GM18951 (cell line): ENCODE measurements around the gene PBX1.

Experiments
- POLR2A ChIP-seq: IDR thresholded peaks from 4 replicates; pipeline ENCODE4 v1.6.1; 2011; ENCODE audit warnings: mild to moderate bottlenecking; ENCODE audit not compliant: insufficient read length, insufficient read depth; ENCODE audit errors: extremely low read depth
- in situ Hi-C: fragments of 300-500 bp; cut with MboI; formaldehyde crosslinking; loops from one replicate; pipeline ENCODE4 v1.12.0; 2022; ENCODE audit warnings: low sequenced_read_pairs, mixed read lengths, inconsistent platforms; ENCODE audit not compliant: unreplicated experiment

The PBX1 gene

DNA sequence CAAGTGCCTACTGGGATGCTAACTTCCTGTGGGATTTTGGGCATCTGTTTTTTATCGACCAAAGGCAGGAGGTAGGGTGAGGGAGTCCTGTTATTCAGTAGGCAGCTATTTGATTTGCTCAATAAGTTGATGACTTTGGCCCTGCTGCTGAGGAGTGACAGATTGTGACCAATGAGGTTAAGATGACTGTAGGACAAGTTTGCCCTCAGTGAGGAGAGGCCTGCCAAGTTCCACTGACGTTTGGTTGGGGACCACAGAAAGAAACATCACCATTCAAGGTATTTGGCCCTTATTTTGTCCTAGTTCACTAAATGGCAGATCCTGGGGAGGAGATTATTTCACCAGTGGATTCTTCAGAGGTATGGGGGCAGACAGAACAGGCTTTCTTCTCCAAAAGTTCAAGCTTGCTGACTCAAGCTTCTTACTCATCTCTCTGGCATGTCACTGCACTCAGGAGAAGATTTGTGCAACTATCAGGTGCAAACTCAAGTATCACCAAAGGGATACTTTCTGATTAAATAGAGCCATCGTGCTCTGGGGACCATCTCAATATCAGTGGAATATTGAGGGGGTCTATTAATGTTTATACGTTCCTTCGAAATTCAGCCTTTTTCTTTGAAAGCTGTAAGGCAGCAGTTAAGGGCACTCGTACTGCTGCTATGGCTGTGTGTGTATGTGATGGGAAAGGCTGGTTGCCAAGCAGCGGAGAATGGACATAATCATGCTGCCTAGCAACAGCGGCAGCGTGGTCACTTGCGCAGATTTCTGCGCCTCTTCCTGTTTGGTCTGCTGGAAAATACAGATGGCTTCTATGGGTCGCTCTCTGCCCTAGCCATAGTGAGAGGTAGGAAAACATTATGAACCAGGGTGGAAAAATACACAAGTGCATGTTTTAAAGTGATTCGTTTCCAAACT lies 78.7 kb downstream of the PBX1 start:
- no peak for TF ChIP-seq POLR2A
- in situ Hi-C loops = no loop called here

DNA sequence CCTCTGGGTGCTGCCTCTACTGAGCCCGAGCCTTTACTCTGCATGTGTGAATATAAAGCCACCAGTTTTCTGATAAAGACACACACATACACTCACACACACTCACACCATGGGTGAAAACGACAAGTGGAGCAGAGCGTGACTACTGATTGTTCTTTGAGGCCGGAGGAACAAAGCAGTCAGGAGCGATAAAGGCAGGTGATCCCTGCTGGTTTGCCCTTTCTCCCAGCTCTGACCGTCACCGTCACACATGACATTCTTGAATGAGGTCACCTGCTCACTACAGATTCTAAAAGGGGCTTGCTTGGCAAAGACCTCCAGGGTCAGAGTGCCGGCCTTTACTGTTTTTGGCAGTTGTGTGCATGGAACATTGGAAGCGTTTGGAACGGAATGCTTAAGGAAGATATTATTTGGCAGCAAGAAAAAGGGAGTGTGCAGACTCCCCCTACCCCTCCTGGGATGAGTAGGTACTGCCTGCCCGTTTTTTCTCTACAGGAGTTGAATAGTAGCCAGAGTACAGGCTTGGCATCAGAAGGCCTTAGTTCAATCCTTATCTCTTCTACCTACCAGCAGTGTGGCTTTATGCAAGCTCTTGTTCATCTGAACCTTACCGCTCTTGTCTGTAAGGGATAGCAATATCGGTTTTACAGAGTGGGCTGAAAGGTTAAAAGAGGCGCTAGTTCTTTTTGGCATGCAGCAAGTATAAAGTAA lies 79.7 kb downstream of the PBX1 start:
- in situ Hi-C loops = no loop called here
- no peak for TF ChIP-seq POLR2A

DNA sequence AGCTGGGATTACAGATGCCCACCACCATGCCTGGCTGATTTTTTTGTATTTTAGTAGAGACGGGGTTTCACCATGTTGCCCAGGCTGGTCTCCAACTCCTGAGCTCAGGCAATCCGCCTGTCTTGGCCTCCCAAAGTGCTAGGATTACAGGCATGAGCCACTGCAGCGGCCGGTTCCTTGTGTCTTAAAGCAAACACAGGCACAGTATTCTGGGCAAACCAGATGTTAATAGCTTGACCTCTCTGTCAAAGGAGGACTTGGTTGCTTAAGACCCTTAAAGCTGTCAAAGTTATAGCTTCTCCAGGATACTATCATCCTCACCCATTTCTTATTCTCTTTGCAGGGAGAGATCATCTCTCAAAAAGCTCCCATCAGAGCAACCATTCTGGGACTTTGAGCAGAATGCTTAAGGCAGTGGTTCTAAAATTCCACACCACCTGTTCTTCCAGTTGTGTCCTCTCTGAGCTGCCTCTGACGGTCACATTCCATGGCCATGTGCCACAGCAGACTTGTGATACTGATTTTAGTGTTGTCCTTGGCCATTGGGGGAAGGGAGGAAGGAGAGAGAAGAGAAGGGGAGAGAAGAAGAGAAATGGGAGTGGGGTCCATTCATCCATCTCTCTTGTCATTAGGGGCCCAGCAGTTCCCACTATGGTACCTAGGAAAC lies 81.8 kb downstream of the PBX1 start:
- in situ Hi-C loops = no loop called here
- TF ChIP-seq POLR2A = no peak

DNA sequence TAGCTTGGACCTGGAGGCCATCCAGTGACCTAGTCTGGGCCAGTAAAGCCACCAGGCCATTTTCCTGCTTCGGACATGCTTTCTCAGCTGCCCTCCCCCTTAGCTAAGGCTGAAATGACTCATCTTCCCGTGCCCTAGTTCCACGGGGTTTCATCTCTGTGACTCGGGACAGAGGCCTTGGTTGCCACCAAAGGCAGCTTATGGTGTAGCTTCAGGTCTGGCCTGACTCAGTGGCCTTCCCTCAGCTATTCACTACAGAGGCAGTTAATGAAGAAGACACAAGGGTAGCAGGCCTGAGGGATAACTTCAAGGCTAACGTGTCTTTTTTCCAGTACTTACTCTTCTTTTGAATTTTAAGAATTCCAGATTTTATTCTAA lies 82.4 kb downstream of the PBX1 start:
- in situ Hi-C loops = no loop called here
- TF ChIP-seq POLR2A = no peak

DNA sequence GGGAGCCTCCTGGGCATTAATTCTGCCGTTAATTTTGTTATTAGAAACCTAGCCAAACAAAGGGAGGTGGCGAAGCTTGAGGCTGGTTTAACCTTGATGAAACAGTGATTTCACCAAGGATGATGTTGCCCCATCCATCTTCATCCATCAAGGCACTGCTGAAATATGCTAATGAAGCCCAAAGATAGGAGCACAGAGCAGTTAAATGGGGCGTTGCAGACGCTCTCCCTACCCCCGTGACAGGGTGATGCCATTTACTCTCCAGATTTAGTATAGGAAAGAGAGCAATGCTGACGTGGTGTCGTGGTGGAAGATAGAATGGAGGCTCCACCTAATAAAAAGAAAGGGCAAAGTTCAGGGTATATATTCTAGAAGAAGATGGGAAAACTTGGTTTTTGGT lies 84.0 kb downstream of the PBX1 start:
- TF ChIP-seq POLR2A = no peak
- in situ Hi-C loops = no loop called here

DNA sequence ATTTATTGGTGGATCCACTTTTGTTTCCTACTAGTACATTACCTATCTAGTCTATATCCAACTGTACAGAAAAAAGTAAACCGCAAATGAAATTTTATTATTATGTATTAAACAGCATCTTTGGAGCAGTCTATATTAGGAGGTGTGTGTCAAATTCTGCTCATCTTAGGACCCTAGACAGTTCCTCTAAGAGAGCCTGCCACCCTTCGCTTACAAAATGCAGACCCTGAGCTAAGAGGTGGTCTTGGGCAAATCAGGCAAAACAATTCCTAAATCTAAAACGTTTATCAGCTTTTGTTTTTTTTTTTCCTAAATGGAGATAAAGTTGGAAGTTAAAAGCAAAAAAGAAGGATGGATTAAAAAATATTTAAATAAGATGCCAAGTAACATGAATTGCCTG lies 85.3 kb downstream of the PBX1 start:
- no peak for TF ChIP-seq POLR2A
- in situ Hi-C loops = no loop called here

DNA sequence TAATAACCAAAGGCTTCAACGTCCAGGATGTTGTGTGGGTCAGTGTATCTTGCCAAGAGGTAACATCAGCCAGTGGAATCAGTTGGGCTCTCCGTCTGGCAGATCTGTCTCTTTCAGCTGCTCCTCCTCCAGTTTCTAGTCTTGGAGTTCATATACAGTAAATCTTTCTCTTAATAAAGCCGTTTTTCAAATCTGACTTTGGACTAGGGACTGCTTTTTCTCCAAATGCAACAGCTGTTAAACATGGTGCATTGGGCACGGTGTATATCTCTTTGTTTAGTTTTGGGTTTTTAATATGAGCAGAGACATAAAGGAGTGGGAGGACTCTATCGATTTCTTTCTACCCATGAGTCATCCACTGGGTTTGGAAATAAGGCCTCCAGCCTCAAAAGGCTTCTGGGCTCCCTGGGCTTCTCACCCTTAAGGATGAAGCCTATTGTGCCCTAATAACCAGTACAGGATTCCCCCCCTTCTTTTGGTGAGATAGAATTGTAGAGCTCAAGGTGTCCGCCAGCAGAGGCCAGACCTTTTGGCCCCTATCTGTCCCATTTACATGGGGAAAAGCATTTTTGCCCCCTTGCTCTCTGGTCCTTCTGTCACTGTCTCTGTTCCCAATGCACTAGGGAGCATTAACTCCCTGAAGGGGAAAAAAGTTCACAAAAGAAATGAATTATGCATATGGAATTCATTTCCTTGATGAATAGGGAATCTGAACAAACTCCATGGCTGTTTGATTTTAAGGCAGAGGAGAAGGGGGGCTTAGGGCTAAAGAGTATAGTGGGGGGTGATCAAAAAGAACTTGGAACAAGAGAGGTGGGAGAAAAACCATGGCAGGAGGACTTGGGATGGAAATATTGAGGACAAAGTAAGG lies 86.0 kb downstream of the PBX1 start:
- in situ Hi-C loops = no loop called here
- no peak for TF ChIP-seq POLR2A

DNA sequence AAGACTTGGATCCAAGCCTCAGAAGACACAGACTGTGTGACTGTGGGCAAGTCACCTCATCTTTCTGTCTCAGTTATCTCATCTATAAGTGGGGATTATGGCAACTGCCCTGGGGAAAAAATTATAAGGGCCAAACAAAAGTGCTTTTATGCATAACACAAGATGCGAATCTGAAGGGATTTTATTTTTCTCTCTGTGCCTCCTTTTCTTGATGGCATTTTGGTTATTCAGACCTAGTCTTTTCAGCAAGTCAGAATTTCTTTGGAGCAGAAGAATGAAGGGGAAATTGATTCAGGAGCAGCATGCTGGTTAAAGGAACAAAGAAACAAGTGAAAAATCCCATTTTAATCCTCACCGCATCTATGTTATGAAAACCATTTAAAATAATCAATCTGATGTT lies 86.9 kb downstream of the PBX1 start:
- TF ChIP-seq POLR2A = no peak
- in situ Hi-C loops = no loop called here

DNA sequence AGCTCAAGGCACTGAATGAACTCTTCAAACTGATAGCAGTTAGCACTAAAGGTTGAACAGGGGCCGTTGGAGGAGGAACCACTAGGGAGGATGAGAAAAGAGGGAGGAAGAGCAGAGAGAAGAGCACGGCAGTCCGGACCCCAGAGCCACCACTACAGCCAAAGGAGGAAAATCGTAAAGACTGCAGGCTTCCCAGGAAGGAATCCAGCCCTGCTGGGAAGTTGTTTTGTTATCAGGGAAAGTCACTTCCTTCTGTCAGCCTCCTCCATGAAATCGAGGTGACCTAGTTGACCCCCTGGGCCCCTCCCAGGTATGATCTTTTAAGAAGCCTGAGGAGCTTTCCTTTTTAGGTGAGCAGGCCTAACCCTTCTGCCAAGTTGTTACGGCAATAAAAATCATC lies 88.2 kb downstream of the PBX1 start:
- in situ Hi-C loops = no loop called here
- TF ChIP-seq POLR2A = no peak

DNA sequence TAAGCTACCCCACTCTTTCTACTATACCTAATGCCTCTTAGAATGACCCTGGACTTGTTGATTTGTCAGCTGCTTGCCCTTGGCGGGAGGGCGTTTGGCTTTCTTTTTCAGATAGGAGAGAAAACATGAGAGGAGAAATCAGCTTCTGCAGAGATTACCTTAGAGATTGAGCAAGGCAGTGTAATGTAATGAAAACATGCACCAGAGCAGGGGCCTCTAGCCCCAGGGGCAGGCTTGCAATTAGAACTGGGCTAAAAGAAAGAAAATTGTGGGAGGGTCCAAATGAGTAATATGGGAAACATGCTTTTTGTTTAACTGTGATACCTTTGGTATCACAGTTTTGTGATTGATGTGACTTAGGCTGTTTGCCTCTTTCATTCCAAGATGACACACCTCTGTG lies 89.7 kb downstream of the PBX1 start:
- in situ Hi-C loops = no loop called here

DNA sequence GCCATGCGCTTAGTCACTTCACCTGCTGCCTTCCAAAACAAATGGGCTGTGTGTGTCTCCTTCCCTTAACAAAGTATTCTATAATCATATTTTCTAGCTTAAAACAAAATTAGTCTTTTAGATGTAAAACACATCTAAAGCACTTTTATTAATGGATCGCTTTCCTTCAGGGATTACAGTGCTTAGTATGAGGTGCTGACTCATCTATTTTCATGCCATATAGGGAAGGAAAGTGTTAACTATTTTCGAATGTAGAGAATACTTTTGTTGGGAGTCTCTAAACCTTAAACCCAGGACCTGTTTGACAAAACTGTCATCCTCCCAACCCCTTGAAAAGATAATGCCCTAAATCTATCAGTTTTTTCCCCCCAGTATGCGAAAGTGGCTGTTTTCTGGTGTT lies 90.2 kb downstream of the PBX1 start:
- in situ Hi-C loops = no loop called here
- TF ChIP-seq POLR2A = no peak

More for the DNA sequence above, 89.7 kb downstream of the PBX1 start:
- TF ChIP-seq POLR2A = no peak

DNA sequence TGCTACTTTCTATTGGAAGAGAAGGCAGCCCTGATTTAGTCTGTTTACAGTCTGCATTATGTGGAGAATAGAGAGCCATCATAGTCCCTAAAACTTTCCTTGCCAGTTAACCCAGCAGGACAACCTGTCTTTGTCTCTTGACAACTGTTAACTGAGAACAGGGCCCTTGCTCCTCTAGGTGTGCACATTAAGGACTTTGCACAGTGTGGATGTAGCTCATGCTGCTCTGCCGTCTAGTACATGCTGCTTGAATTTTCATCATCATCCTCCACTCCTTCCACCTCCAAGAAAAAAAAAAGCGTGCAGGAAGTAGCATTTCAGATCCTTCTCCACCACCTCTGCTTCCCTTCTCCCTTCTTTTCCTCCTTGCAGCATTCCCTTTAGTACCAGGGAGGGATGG lies 91.5 kb downstream of the PBX1 start:
- no peak for TF ChIP-seq POLR2A
- in situ Hi-C loops = no loop called here
